GM15510 (cell line): ENCODE data around the gene TMPRSS15.

Experiments
- POLR2A ChIP-seq: IDR thresholded peaks from 3 replicates; pipeline ENCODE4 v1.6.1; 2011; ENCODE audit warnings: borderline replicate concordance; ENCODE audit not compliant: insufficient read length; ENCODE audit errors: extremely low read depth

Gene TMPRSS15

DNA sequence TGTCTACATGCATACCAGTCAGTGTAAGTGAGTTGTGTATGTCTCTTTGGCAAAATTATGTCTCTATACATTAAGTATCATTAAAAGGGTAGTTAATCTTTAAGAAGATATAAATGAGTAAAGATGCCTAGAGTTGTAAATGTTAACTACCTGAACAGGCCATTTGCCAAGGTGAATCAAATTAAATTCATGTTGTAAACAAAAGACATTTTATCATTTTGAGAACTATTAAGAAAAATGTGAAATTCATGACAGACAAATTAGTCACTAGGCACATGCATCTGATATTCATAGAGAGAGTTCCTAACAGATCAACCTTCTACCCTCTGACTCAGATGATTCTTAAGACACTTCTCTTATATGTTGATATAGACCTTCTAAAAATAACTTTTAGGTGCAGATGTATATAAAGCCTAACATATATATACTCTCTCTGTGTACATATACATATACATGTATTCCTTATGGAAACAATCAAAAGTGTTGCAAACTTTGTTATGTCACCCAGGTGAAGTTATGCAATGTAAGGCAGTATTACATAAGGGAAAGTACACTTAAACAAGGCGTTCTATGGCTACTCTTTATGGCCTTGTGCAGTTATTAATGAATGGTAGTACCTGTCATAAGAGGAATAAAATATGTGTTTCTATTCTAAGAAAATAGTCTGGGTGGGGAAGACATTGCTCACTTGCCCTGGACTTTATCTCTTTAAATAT, at the start of gene TMPRSS15:
TSS of gene TMPRSS15 (minus strand) at position 51 of the 716 bp plus-strand sequence. CDS start 163 bp downstream, outside the sequence.
- no peak for TF ChIP-seq POLR2A

DNA sequence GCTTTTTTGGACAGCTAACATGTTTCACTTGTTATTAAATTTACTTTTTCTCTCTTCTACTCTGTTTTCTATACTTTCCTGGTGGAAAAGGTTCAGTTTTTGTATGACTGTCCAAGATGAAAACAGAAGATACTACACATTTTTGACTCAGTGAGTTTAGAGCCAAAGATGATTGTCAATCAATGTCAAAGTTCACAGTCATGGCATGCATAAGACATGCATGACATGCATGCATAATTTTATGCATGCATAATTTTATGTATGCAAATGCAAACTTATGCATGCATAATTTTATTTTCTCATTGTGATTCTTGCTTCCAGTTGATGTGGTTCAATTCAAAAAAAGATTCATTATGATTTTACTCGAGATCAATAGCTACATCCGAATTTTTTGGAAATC, 48.1 kb upstream of the TMPRSS15 start:
- TF ChIP-seq POLR2A: no peak

DNA sequence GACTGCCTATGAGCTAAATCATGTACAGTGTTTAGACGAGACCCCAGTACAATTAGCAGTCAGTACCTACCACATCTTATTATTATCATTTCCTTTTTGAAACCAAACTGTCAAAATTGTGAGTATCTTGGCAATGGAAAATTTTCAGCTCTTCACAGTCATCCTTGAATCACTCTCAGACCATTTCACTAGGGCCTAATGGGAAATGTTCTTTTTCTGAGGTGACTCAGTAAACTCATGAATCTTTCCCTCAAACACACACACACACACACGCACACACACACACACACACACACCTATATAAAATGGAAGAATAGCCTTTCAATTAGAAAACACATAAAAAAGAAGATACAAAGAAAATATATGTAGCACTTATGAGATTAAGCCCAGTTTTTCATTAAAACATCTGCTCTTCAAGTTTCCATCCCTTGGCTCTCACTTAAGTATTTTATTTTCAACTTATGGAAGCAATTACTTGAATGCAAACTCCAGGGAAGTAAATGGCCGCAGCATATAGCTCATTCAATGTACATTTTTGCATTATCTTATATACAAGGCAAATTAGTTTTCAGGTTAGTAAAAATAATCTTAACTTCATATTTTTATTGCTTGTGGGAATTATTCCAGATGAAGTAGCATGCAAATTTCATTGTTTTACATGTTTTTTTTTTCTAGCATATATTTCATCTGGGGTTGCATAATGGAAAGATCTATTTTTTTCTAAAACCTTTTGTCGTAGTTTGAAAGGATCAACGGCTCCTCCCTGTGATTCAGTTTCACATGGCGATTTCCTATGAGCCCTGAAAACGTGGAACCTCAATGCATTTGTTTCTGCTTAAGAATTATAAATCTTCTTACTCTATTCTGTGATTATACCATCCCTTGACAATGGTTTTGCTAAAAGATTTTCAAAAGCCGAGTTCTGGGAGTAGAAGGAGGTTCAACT, 46.3 kb upstream of the TMPRSS15 start:
- no peak for TF ChIP-seq POLR2A

DNA sequence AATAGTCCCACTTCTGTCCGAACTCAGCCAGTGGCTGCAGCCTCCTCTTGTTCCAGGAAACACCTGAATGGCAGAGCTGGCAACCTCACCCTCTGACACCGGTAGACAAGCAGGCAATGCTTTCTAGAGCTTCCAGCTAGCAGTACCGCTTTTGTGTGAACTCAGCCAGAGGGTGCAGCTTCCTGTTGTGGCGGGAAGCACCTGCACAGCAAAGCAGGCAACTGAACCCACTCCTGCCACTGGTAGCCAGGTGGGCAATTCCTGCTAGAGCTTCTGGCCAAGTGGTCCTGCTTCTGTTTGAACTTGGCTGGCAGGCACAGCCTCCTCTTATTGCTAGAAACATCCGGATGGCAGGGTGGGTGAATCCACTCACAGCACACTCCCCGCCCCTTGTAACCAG, 40.1 kb upstream of the TMPRSS15 start:
- no peak for TF ChIP-seq POLR2A

DNA sequence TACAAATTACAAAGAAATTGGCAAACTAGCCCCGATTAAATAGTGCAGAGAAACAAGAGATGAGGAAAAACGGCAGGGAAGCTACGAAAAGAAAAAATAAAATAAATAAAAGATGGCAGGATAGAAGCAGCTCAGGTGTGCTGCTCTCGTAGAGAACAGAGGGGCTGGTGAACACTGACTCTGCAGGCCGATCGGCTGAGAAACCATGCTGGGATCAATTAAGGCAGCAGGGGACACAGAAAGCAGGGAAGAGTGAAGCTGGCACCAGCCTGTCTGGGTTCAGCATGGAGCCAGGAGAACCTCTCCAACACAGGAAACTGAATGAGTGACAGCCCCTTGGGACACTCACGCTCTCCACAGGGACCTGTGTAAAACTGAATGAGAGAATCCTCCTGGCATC, 39.5 kb upstream of the TMPRSS15 start:
- no peak for TF ChIP-seq POLR2A

DNA sequence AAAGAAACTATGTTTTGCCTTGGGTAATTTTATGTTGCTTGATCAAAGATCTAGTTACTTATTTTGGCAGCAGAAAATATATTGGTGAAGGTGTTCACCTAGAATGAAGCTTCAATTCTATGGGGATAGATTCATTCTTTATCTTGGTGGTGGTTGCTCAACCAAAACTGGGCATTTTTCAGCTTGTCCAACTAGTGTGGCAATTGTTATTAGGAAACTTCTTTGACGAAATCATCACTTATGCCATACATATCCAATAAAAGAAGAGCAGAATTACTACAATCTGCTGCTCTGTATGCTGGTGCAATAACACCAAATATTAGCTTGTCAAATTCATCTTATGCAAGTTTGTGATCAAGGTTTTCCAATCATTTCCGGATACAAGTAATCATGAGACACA, 26.8 kb upstream of the TMPRSS15 start:
- TF ChIP-seq POLR2A: no peak

- no peak for TF ChIP-seq POLR2A
These were observed 20.7 kb upstream of the TMPRSS15 start for GRCh38 chr21:18424276-18424675.

- TF ChIP-seq POLR2A: no peak
These were observed 13.7 kb upstream of the TMPRSS15 start for GRCh38 chr21:18417141-18417790.

DNA sequence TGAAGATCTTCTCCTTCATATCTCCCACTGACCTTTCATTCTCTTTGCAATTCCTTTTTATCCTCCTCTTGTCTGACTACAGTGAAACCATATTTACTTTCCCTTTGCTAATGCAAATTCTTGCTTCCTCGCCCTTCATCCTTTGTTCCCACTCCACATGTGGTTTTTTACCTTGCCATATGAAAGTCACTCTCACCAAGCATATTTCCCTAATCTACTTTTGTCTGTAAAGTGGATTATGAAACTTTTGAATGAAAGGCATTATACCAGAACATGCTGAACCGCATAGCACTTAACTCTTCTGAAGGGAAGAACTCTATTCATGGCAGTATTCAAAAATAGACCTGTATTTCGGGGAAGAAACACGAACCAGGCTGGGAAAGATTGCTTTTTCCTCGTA, 8.0 kb upstream of the TMPRSS15 start:
- TF ChIP-seq POLR2A: no peak

GRCh38 chr21:18409579-18409978, 6.0 kb upstream of the TMPRSS15 start:
- no peak for TF ChIP-seq POLR2A

DNA sequence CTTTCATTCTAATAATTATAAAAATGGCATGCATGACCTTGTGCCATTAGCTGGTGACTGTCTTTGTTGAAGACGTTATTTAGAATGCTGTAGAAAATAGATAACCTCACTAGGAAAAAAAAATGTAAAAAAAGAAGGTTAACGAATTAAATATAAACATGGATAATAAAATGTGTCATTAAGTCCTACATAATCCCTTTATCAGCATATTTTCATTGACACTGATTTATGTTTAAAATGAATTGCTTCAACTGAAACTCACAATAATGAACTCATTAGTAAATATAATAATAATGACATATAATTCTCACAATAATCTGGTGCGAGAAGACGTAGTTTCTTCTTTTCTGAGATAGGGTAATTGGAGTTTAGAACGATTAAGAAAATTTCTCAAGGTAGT, 4.7 kb downstream of the TMPRSS15 start:
- TF ChIP-seq POLR2A: no peak

GRCh38 chr21:18387994-18388393, 15.6 kb downstream of the TMPRSS15 start:
- no peak for TF ChIP-seq POLR2A

GRCh38 chr21:18384771-18385170, 18.8 kb downstream of the TMPRSS15 start:
- no peak for TF ChIP-seq POLR2A

DNA sequence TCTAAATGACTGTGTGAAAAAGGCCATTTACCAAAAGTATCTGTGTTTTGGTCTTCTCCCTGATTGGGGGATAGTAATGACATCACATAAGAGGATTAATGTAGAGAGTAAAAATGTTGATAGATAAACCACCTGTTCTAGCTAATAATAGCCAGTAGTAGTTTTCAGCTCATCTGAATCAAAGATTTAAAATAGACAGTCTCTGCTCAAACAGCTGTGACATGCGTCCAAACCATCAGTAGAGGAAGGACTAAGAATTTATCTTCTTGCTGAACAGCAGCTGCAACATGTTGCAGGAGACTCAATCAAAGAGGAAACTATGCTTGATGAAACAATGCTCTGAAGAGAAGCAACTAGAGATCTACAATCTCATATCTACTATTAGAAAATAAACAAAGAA, 21.4 kb downstream of the TMPRSS15 start:
- no peak for TF ChIP-seq POLR2A

DNA sequence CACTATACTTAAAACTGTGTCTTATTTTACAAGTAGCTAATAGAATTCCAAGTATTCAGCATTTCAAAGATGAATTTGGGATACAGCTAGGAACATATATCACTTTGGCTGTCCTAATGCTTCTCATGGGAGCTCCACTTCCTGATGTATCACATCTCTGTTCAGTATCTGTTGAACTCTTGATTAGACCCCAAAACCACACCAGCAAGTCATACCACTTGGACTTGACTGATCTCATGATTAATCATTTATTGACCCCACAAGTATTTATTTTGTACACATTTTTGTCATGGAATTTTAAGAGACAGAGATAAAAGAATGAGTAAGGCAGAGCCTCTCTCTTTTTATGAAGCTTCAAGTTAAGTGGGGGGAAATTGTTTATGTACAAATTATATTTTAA, 30.0 kb downstream of the TMPRSS15 start:
- TF ChIP-seq POLR2A: no peak

- no peak for TF ChIP-seq POLR2A
These were observed 33.3 kb downstream of the TMPRSS15 start for GRCh38 chr21:18370301-18370700.

- TF ChIP-seq POLR2A: no peak
These were observed 34.5 kb downstream of the TMPRSS15 start for GRCh38 chr21:18369115-18369514.
